Measurements from ENCODE around the gene ISYNA1. TPM values are rescaled to one million over a fixed set of nuclear protein-coding genes. Genes with fewer than 3 reads are reported as not detected.
A peak's percentile ranks its signal among the peaks of the same experiment; 100 is the strongest.

ISYNA1 gene
- total and polyA plus RNA-seq, 10 of the 15 experiments (the other 5 are each of a cell fraction or from before 2014, with no cell fraction given), result 1.9 to 37.0 (median 9.1) TPM

- TF ChIP-seq IKZF2 (IDR thresholded peaks at IDR 0.05) (no peak), HDAC6 (IDR thresholded peaks at IDR 0.05; ENCODE audit: unreplicated experiment) (no peak), MAX (IDR thresholded peaks at IDR 0.05; ENCODE audit: low read depth, low read length) (no peak), POU2F2 (IDR thresholded peaks at IDR 0.05; ENCODE audit: borderline replicate concordance, low read depth, low read length) (no peak), HSF1 (IDR thresholded peaks at IDR 0.05; ENCODE audit: low read depth, low read length) (no peak), TBL1XR1 (IDR thresholded peaks at IDR 0.05; ENCODE audit: low read depth, low read length) (no peak), ZNF217 (IDR thresholded peaks at IDR 0.05) (no peak)
These were observed 25.2 kb downstream of the ISYNA1 start (continued) for GRCh38 chr19:18412610-18413239.

GRCh38 chr19:18408053-18408476, 29.9 kb downstream of the ISYNA1 start:
- ChIA-PET POLR2A (no interaction called here), CTCF (interaction anchor here (1.2 to 7.7 kb wide), 2 partner anchors 18 to 128 kb away, joined by 4 to 144 read pairs; partner anchors contain the start of gene GDF15), SMC1A (ENCODE audit: uncharacterized antibody, unreplicated experiment) (interaction anchor here (1.4 kb wide), 1 partner anchor 19 kb away, joined by 3 read pairs; no protein-coding TSS in a partner anchor), RAD21 (ENCODE audit: unreplicated experiment) (interaction anchor here (2.1 kb wide), 1 partner anchor 59 kb away, joined by 5 read pairs; no protein-coding TSS in a partner anchor)
- Histone ChIP-seq H3K9me3 (replicated peaks; ENCODE audit: control insufficient read depth, insufficient read depth, low read length) (no peaks in the 10 kb centered on the region), H3K27ac (ENCODE audit: control insufficient read depth, insufficient read depth) (peak overlapping the region; percentile 37), H3K9ac (ENCODE audit: control insufficient read depth, insufficient read depth, low read length) (peak overlapping the region; percentile 48), H3K4me1 (ENCODE audit: control insufficient read depth, insufficient read depth, low read length) (peaks cover 14% of the 10 kb centered on the region), H2AFZ (ENCODE audit: control insufficient read depth, low read depth, low read length) (peak overlapping the region; percentile 88), H4K20me1 (ENCODE audit: control insufficient read depth, insufficient read depth) (no peaks in the 10 kb centered on the region), H3K36me3 (ENCODE audit: control insufficient read depth in 2 of 2, insufficient read depth in 2 of 2, low read length in 1 of 2) (no peaks in the 10 kb centered on the region), H3K79me2 (ENCODE audit: control insufficient read depth, insufficient read depth, low read length) (no peaks in the 10 kb centered on the region), H3K4me2 (ENCODE audit: control insufficient read depth, insufficient read depth) (peak overlapping the region; percentile 67), H3K27me3 (replicated peaks in 1 of 2; ENCODE audit: control insufficient read depth in 2 of 2, insufficient read depth in 2 of 2, low read length in 1 of 2) (no peaks in the 10 kb centered on the region), H3K4me3 (no peak overlapping the region)
- DNase-seq (ENCODE audit: low read depth, low spot score), result peak; percentile 87
- intact Hi-C loops (cut with micrococcal nuclease; ENCODE audit: unreplicated experiment) (loop anchor here (1.0 to 2.0 kb wide), 2 partner anchors 20 to 69 kb away; no protein-coding TSS in a partner anchor), in situ Hi-C loops (cut with MboI) (loop anchor here (5.0 kb wide), 2 partner anchors 66 to 131 kb away; partner anchors contain the start of gene PGPEP1)
- BruUV-seq (replicated peaks), result no TSS peak
- WGBS (ENCODE audit: insufficient coverage, insufficient replicate concordance, low lambda C conversion rate, missing lambda C conversion rate), result 2% methylated on average over 10 of the region's 10 CpGs
- FAIRE-seq, result peak; percentile 81
- peak; percentile 95 for ATAC-seq
- TF ChIP-seq ZBTB4 (CRISPR knock-in tag; IDR thresholded peaks at IDR 0.05) (no peak), JUNB (IDR thresholded peaks at IDR 0.05) (no peak; the same call in 1 of the 2 replicates), RUNX3 (IDR thresholded peaks at IDR 0.05; ENCODE audit: low read length) (peak; percentile 88), PAX8 (IDR thresholded peaks at IDR 0.05) (0 out of 2 replicates have a peak, but pooled peaks have one; percentile 81), HCFC1 (IDR thresholded peaks at IDR 0.05; ENCODE audit: low read length) (no peak), IRF4 (IDR thresholded peaks at IDR 0.05; ENCODE audit: low read depth, low read length) (0 out of 2 replicates have a peak, but pooled peaks have one; percentile 47), RELB (IDR thresholded peaks at IDR 0.05; ENCODE audit: low read depth) (peak; percentile 45)
